ENCODE measurements around the gene MSLN.

DNA sequence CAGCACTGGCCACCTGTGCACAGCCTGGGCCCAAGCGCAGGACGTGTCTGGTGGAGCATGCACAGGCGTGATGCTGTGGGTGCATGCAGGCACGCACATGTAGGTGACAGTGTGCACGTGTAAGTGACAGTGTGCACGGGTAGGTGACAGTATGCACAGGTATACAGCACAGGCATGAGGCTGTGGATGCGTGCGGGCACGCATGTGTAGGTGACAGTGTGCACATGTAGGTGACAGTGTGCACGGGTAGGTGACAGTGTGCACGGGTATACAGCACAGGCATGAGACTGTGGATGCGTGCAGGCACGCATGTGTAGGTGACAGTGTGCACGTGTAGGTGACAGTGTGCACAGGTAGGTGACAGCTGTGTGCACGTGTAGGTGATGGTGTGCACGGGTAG lies 19.8 kb downstream of the MSLN start:
- TF ChIP-seq POLR2AphosphoS5 (IDR thresholded peaks at IDR 0.05; ENCODE audit: low read depth, low read length) (no peak), RAD21 (IDR thresholded peaks at IDR 0.05; ENCODE audit: low read length) (no peak), TCF12 (IDR thresholded peaks at IDR 0.05) (no peak), NRF1 (IDR thresholded peaks at IDR 0.05; ENCODE audit: low read depth, low read length) (no peak)
- TF ChIP-seq, protein P1, sequence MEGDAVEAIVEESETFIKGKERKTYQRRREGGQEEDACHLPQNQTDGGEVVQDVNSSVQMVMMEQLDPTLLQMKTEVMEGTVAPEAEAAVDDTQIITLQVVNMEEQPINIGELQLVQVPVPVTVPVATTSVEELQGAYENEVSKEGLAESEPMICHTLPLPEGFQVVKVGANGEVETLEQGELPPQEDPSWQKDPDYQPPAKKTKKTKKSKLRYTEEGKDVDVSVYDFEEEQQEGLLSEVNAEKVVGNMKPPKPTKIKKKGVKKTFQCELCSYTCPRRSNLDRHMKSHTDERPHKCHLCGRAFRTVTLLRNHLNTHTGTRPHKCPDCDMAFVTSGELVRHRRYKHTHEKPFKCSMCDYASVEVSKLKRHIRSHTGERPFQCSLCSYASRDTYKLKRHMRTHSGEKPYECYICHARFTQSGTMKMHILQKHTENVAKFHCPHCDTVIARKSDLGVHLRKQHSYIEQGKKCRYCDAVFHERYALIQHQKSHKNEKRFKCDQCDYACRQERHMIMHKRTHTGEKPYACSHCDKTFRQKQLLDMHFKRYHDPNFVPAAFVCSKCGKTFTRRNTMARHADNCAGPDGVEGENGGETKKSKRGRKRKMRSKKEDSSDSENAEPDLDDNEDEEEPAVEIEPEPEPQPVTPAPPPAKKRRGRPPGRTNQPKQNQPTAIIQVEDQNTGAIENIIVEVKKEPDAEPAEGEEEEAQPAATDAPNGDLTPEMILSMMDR (IDR thresholded peaks at IDR 0.05), result no peak
- TF ChIP-seq, protein P2, sequence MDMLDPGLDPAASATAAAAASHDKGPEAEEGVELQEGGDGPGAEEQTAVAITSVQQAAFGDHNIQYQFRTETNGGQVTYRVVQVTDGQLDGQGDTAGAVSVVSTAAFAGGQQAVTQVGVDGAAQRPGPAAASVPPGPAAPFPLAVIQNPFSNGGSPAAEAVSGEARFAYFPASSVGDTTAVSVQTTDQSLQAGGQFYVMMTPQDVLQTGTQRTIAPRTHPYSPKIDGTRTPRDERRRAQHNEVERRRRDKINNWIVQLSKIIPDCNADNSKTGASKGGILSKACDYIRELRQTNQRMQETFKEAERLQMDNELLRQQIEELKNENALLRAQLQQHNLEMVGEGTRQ (IDR thresholded peaks at IDR 0.05; ENCODE audit: borderline replicate concordance, low read depth, low read length), result no peak
